T-cell (primary cell): ENCODE results near the gene MAN1C1. TPM values are rescaled to one million over a fixed set of nuclear protein-coding genes. Genes with fewer than 3 reads are reported as not detected.
A peak's percentile ranks its signal among the peaks of the same experiment; 100 is the strongest.
"Not testable (repeated sequence)": the region's sequence is repeated elsewhere in the genome, so short reads cannot be mapped to it uniquely, and the experiment has no call there.

Source experiments
- ATAC-seq, 4 experiments: fragments of 200-7000 bp in 3 of 4; fragments of 150-1000 bp in 1 of 4; cut with Tn5 transposase; replicated peaks in 1 of 4; 1 replicate in 3 of 4; 2 replicates in 1 of 4; pipeline ENCODE4 v1.10.0; 2021; ENCODE audit warnings: moderate library complexity in 3 of 4, mild to moderate bottlenecking in 2 of 4, moderate number of reproducible peaks in 1 of 4
- CTCF ChIA-PET, 2 donors: fragments of 300-600 bp; sonication (Branson Sonifier 250); formaldehyde crosslinking; loops; one replicate each; lab custom pipeline; 2022; ENCODE audit warnings: antibody characterized with exemption in 2 of 2; lab: Charles Lee
- POLR2A ChIA-PET, 2 donors: fragments of 300-600 bp; sonication (Branson Sonifier 250); formaldehyde crosslinking; loops; one replicate each; lab custom pipeline; 2022; ENCODE audit warnings: antibody characterized with exemption in 2 of 2; lab: Charles Lee
- DNase-seq, 35 experiments: peaks; one replicate each; pipeline versions ENCODE4 v3.0.0 to v3.0.0-alpha.2; 2013 to 2023
- H3K27ac ChIP-seq: one replicate; pipeline ENCODE4 v1.5.1; 2013; ENCODE audit warnings: low read length
- H3K27me3 ChIP-seq, 2 experiments: replicated peaks in 1 of 2; 1 replicate in 1 of 2; 2 replicates in 1 of 2; pipeline versions ENCODE4 v1.6.1 to v1.7.0; 2013; ENCODE audit warnings: low read length in 1 of 2, mixed read lengths in 1 of 2; ENCODE audit not compliant: control insufficient read depth in 2 of 2, insufficient read depth in 2 of 2; ENCODE audit errors: extremely low read depth in 1 of 2
- H3K36me3 ChIP-seq, 2 donors: 1 replicate in 1 of 2; 2 replicates in 1 of 2; pipeline versions ENCODE4 v1.6.1 to v1.7.0; 2013; ENCODE audit warnings: low read length in 1 of 2; ENCODE audit not compliant: control insufficient read depth in 2 of 2, insufficient read depth in 1 of 2; ENCODE audit errors: extremely low read depth in 1 of 2
- H3K4me1 ChIP-seq, 2 experiments: 1 replicate in 1 of 2; 2 replicates in 1 of 2; pipeline versions ENCODE4 v1.6.1 to v1.7.0; 2013; ENCODE audit warnings: low read length in 2 of 2, mixed read lengths in 1 of 2; ENCODE audit not compliant: insufficient read depth in 2 of 2, control insufficient read depth in 1 of 2; ENCODE audit errors: extremely low read depth in 1 of 2
- H3K4me3 ChIP-seq, 2 donors: 1 replicate in 1 of 2; 2 replicates in 1 of 2; pipeline versions ENCODE4 v1.5.1 to v1.7.0; 2013; ENCODE audit warnings: mild to moderate bottlenecking in 2 of 2, low read length in 1 of 2, moderate library complexity in 1 of 2; ENCODE audit not compliant: control insufficient read depth in 1 of 2; ENCODE audit errors: extremely low read depth in 1 of 2
- H3K9me3 ChIP-seq: 2 replicates; pipeline ENCODE4 v1.7.0; 2013
- H3K27ac Mint-ChIP-seq, 2 donors: one replicate each; pipeline ENCODE4 v1.8.0; 2020 to 2021; ENCODE audit warnings: mild to moderate bottlenecking in 2 of 2, mixed read lengths in 2 of 2
- H3K27me3 Mint-ChIP-seq, 2 donors: one replicate each; pipeline ENCODE4 v1.8.0; 2021 to 2022; ENCODE audit warnings: mixed read lengths in 2 of 2
- H3K36me3 Mint-ChIP-seq: one replicate; pipeline ENCODE4 v1.8.0; 2021; ENCODE audit warnings: mixed read lengths
- H3K4me1 Mint-ChIP-seq, 3 donors: one replicate each; pipeline ENCODE4 v1.8.0; 2020 to 2022; ENCODE audit warnings: mixed read lengths in 3 of 3, mild to moderate bottlenecking in 1 of 3
- H3K4me3 Mint-ChIP-seq, 3 donors: one replicate each; pipeline ENCODE4 v1.8.0; 2020 to 2022; ENCODE audit warnings: mild to moderate bottlenecking in 3 of 3, mixed read lengths in 3 of 3, moderate library complexity in 3 of 3
- H3K9me3 Mint-ChIP-seq, 3 donors: one replicate each; pipeline ENCODE4 v1.8.0; 2020 to 2022; ENCODE audit warnings: mixed read lengths in 3 of 3
- WGBS: methylation state at CpG from one replicate; pipeline ENCODE4 v1.1.5; 2013; ENCODE audit warnings: missing lambda C conversion rate; ENCODE audit not compliant: insufficient coverage; 5-methylcytosine and 5-hydroxymethylcytosine counted together
- total RNA-seq, 35 experiments: library from RNA in 6 of 35; stranded (reverse) in 6 of 35; fragments of 120-200 nt in 1 of 35; gene quantifications; one replicate each; pipeline versions ENCODE4 v1.2.1 to v1.2.4 and lab custom pipeline; 2013 to 2026

The MAN1C1 gene
- total RNA-seq, 5 donors from 2014 or later (not counting 1 experiment from before 2014, with no cell fraction given), result 57.5 to 90.5 (median 65.5) TPM

DNA sequence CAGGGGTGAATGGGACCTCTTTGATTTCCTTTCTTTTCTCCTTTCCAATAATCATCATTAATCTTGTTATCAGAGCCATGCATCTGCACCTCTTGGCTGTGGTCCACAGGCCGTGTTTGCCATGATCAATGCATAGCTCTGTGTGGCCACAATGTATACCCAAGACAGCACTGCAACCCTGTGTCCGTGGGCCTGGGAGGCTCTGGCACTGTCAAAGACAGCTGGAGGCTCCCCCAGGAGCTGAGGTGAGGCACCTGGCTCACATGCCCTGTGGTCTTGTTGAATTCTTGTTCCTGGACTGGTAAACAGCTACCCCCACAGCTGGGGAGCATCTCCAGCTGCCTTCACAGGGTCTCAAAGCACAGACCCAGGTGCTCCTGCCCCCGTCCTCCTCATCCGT lies 116.2 kb downstream of the MAN1C1 start:
- Mint-ChIP-seq H3K9me3 (no peaks in the 10 kb centered on the region), H3K27me3 (peaks cover 0 to 5% of the 10 kb centered on the region in 2 donors), H3K27ac (peak overlapping the region in 1 of 2 donors; percentile 13), H3K36me3 (peaks cover 20% of the 10 kb centered on the region), H3K4me1 (peaks cover 69 to 81% (median 71%) of the 10 kb centered on the region in 3 donors), H3K4me3 (peak overlapping the region in 1 of 3 donors; percentile 29)
- CTCF ChIA-PET, result no interaction called here
- Histone ChIP-seq H3K27me3 (peaks cover 0 to 12% of the 10 kb centered on the region in 2 experiments), H3K36me3 (peaks cover 2 to 9% of the 10 kb centered on the region in 2 donors), H3K27ac (no peak overlapping the region), H3K9me3 (no peaks in the 10 kb centered on the region), H3K4me3 (no peak overlapping the region), H3K4me1 (peaks cover 17 to 55% of the 10 kb centered on the region in 2 experiments)
- 97% methylated on average over 4 of the region's 4 CpGs for WGBS
- DNase-seq, result no peak
- ATAC-seq, result no peak
- POLR2A ChIA-PET, result no interaction called here

- Mint-ChIP-seq H3K4me1 (peaks cover 70 to 79% (median 71%) of the 10 kb centered on the region in 3 donors), H3K27ac (peak overlapping the region in 1 of 2 donors; percentile 13), H3K4me3 (peak overlapping the region in 1 of 3 donors; percentile 47), H3K27me3 (peaks cover 0 to 5% of the 10 kb centered on the region in 2 donors), H3K36me3 (peaks cover 22% of the 10 kb centered on the region), H3K9me3 (no peaks in the 10 kb centered on the region)
- no peak for DNase-seq
- H3K27me3 ChIP-seq, result peaks cover 0 to 12% of the 10 kb centered on the region in 2 experiments
- H3K9me3 ChIP-seq, result no peaks in the 10 kb centered on the region
- H3K36me3 ChIP-seq, result peaks cover 2 to 10% of the 10 kb centered on the region in 2 donors
- ChIA-PET POLR2A (no interaction called here), CTCF (no interaction called here)
- no peak overlapping the region for H3K4me3 ChIP-seq
- WGBS, result 96% methylated on average over 7 of the region's 9 CpGs
- H3K27ac ChIP-seq, result no peak overlapping the region
- H3K4me1 ChIP-seq, result peaks cover 15 to 52% of the 10 kb centered on the region in 2 experiments
- ATAC-seq, result no peak
Measured at GRCh38 chr1:25733271-25733670, 116.7 kb downstream of the MAN1C1 start.

DNA sequence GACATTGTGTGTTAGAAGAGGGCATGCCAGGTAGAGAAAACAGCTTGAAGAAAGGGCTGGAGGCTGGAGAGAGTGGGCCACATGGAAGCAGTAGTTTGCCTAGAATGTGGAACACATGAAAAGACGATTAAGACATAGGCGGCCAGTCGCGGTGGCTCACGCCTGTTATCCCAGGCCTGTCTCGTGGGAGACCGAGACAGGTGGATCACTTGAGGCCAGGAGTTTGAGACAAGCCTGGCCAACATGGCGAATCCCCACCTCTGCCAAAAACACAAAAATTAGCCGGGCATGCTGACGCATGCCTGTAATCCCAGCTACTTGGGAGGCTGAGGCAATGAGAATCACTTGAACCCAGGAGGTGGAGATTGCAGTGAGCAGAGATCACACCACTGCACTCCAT lies 118.4 kb downstream of the MAN1C1 start:
- 91% methylated on average over 7 of the region's 10 CpGs for WGBS
- Mint-ChIP-seq H3K36me3 (peaks cover 18% of the 10 kb centered on the region), H3K4me1 (peaks cover 68 to 73% (median 68%) of the 10 kb centered on the region in 3 donors)
- H3K4me3 ChIP-seq, H3K36me3 ChIP-seq, ATAC-seq, H3K27ac Mint-ChIP-seq, CTCF ChIA-PET, H3K9me3 ChIP-seq, H3K27me3 Mint-ChIP-seq, DNase-seq, H3K9me3 Mint-ChIP-seq, H3K27me3 ChIP-seq, H3K27ac ChIP-seq, POLR2A ChIA-PET, H3K4me3 Mint-ChIP-seq: not testable (repeated sequence)
- peaks cover 10 to 53% of the 10 kb centered on the region in 2 experiments for H3K4me1 ChIP-seq

DNA sequence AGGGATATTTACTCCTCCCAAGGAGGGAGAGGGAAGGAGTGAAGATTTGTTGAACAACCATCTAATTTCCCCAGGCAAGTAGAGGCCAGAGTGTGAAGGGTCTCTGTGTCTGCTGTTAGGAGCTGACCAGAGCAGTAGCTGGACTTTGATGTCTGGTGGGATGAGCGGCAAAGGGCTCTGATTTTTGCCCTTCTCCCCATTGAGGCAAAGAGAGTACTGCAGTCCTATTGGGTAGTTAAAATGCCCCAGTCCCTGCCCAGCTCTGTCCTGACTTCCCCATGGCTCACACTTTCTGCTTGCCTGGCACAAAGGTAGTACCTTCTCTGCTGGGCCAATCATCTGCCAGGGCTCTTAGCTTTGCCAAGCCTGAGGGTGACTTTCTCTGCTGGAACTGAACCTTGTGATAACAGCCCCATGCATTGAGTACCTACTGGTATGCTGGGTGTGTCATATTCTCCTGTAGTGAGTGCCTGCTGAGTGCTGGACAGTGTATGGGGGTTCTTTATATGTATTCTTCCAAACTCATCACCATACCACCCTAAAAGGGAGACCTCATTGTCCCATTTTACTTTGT lies 119.5 kb downstream of the MAN1C1 start:
- H3K4me1 Mint-ChIP-seq, result peaks cover 65 to 70% (median 66%) of the 10 kb centered on the region in 3 donors
- H3K36me3 Mint-ChIP-seq, result peaks cover 23% of the 10 kb centered on the region
- no peak overlapping the region for H3K27ac ChIP-seq

GRCh38 chr1:25737130-25737529 lies 120.5 kb downstream of the MAN1C1 start:
- Histone ChIP-seq H3K9me3 (no peaks in the 10 kb centered on the region), H3K4me3 (no peak overlapping the region), H3K36me3 (peaks cover 0 to 7% of the 10 kb centered on the region in 2 donors), H3K4me1 (peaks cover 0 to 41% of the 10 kb centered on the region in 2 experiments), H3K27ac (no peak overlapping the region), H3K27me3 (peaks cover 0 to 2% of the 10 kb centered on the region in 2 experiments)
- peak overlapping the region in 1 of 2 donors; percentile 25 for H3K27ac Mint-ChIP-seq
- H3K4me3 Mint-ChIP-seq, result no peak overlapping the region
- no peaks in the 10 kb centered on the region for H3K9me3 Mint-ChIP-seq
- H3K27me3 Mint-ChIP-seq, result peaks cover 0 to 5% of the 10 kb centered on the region in 2 donors
- ATAC-seq, result no peak
- ChIA-PET CTCF (no interaction called here), POLR2A (no interaction called here)
- peaks cover 23% of the 10 kb centered on the region for H3K36me3 Mint-ChIP-seq
- 60% methylated on average over 2 of the region's 6 CpGs for WGBS
- peaks cover 66 to 71% (median 67%) of the 10 kb centered on the region in 3 donors for H3K4me1 Mint-ChIP-seq
- no peak for DNase-seq

More for the DNA sequence above, 119.5 kb downstream of the MAN1C1 start:
- no peak overlapping the region for H3K4me3 ChIP-seq
- 80% methylated on average over 1 of the region's 1 CpG for WGBS
- H3K9me3 Mint-ChIP-seq, result no peaks in the 10 kb centered on the region
- H3K36me3 ChIP-seq, result peaks cover 0 to 7% of the 10 kb centered on the region in 2 donors
- ChIA-PET POLR2A (no interaction called here), CTCF (interaction anchor here in 1 of 2 donors (0.6 kb wide), 1 partner anchor 218 kb away, joined by 3 read pairs; no protein-coding TSS in a partner anchor)
- DNase-seq (no peak), ATAC-seq (no peak)
- peaks cover 0 to 5% of the 10 kb centered on the region in 2 experiments for H3K27me3 ChIP-seq
- H3K27me3 Mint-ChIP-seq, result peaks cover 0 to 5% of the 10 kb centered on the region in 2 donors
- no peaks in the 10 kb centered on the region for H3K9me3 ChIP-seq
- H3K27ac Mint-ChIP-seq, result peak overlapping the region in 1 of 2 donors; percentile 16
- peaks cover 2 to 45% of the 10 kb centered on the region in 2 experiments for H3K4me1 ChIP-seq
- H3K4me3 Mint-ChIP-seq, result no peak overlapping the region

GRCh38 chr1:25738499-25738898 lies 121.9 kb downstream of the MAN1C1 start:
- Mint-ChIP-seq H3K36me3 (peaks cover 17% of the 10 kb centered on the region), H3K27me3 (no peaks in the 10 kb centered on the region), H3K9me3 (no peaks in the 10 kb centered on the region), H3K4me1 (peaks cover 65 to 70% (median 67%) of the 10 kb centered on the region in 3 donors), H3K4me3 (no peak overlapping the region), H3K27ac (peak overlapping the region; percentile 19 to 22)
- no peak overlapping the region for H3K4me3 ChIP-seq
- H3K36me3 ChIP-seq, result peaks cover 0 to 7% of the 10 kb centered on the region in 2 donors
- POLR2A ChIA-PET, result interaction anchor here in 1 of 2 donors (0.6 kb wide), 1 partner anchor 461 kb away, joined by 3 read pairs; no protein-coding TSS in a partner anchor
- DNase-seq (no peak), ATAC-seq (no peak)
- CTCF ChIA-PET, result no interaction called here
- 77% methylated on average over 2 of the region's 2 CpGs for WGBS
- no peaks in the 10 kb centered on the region for H3K9me3 ChIP-seq
- no peak overlapping the region for H3K27ac ChIP-seq
- H3K27me3 ChIP-seq, result no peaks in the 10 kb centered on the region
- H3K4me1 ChIP-seq, result peaks cover 0 to 42% of the 10 kb centered on the region in 2 experiments
